SKM-1 treated with dmso at 0.1 percent for 144 hours (cell line): ENCODE results near the gene GCNT2.
"Not testable (repeated sequence)": the region's sequence is repeated elsewhere in the genome, so short reads cannot be mapped to it uniquely, and the experiment has no call there.

Source experiments
- DNase-seq: peaks from one replicate; lab custom pipeline; 2025; ENCODE audit not compliant: unreplicated experiment; lab: John Stamatoyannopoulos, UW

GCNT2 gene

DNA sequence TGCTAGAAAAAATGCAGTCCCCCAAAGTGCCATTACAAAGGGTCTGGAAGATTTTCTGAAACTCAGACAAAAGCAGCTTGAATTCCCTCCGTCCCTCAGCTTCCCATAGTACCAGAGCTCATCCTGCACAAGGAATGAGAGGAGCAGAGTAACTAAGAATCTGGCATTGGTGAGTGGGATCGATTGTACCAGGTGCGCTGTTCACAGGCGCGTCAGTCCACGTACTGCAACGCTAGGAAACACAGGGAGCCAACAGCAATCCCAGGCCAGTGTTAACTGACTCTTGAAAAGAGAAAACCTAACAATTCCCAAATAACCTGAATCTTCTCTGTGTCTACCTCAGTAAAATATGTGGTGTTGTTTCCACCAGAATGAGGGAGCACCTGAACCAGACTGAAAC, 77.9 kb downstream of the GCNT2 start:
- no peak for DNase-seq

DNA sequence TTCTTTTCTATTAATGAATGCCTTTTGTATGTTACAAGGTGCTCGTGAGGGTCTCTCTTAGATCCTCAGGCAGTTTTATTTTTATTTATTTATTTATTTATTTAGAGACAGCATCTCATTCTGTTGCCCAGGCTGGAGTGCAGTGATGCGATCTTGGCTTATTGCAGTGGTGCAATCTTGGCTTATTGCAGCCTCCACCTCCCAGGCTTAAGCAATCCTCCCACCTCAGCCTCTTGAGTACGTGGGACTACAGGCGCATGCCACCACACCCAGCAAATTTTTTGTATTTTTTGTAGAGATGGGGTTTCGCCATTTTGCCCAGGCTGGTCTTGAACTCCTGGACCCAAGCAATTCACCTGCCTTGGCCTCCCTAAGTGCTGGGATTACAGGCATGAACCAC, 79.5 kb downstream of the GCNT2 start:
- DNase-seq, result not testable (repeated sequence)

DNA sequence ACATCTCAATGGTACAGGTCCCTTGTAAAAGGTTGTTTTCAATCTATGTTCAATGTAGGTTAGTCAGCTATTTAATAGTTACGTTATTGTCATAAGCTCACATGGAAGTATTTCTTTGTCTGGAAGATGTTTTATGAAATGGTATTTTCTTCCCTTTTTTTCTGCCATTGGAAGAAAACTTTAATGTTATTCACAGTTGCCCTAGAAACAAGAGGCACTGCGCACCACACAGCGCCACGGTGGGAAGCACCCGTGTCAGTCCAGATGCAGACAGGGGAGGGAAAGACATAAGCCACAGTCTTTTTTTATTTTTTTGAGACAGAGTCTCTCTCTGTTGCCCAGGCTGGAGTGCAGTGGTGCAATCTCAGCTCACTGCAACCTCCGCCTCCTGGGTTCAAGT, 82.1 kb downstream of the GCNT2 start:
- DNase-seq, result no peak

DNA sequence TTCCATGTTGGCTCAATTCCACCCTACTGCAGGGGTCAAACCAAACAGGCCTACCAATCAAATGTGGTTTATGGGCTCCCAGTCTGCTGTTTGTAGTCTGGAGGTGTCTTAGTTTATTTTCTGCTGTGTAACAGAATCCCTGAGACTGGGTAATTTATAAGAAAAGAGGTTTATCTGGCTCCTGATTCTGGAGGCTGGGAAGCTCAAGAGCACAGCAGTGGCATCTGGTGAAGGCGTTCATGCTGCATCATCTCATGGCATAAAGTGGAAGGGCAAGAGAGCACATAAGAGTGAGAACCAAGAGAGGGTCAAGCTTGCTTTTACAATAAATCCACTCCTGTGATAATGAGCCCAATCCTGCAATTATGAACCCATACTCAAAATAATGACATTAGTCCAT, 87.9 kb downstream of the GCNT2 start:
- DNase-seq, result no peak

DNA sequence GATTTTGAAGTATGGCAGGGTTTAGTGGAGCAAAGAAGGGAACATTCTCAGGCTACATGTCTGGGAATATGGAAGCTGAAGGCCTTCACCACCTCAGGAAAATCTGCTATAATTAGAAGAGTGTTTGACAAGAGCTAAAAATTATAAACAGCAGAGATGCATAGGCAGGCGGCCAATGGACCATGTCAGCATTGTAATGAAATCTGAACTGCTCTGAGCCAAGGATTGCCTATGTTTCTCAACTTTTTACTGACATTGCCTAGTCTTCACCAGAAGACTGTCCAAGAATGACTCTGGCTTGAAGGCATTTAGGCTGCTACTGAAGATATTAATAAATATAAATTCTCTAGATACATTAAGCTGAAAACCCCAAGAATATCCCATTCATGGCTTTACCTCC, 89.1 kb downstream of the GCNT2 start:
- DNase-seq, result no peak

DNA sequence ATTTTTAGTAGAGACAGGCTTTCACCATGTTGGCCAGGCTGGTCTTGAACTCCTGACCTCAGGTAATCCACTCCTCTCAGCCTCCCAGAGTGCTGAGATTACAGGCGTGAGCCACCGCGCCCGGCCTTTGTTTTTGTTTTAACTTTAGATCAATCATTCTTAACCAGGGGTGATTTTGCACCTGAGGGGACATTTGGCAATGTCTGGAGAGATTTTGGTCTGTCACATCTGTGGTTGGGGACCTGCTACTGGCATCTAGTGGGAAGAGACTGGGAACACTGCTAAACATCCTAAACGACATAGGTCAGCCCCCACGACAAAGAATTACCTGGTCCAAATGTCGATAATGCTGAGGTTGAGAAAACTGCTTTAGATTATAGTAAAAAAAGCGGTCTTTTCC, 91.0 kb downstream of the GCNT2 start:
- DNase-seq, result no peak

DNA sequence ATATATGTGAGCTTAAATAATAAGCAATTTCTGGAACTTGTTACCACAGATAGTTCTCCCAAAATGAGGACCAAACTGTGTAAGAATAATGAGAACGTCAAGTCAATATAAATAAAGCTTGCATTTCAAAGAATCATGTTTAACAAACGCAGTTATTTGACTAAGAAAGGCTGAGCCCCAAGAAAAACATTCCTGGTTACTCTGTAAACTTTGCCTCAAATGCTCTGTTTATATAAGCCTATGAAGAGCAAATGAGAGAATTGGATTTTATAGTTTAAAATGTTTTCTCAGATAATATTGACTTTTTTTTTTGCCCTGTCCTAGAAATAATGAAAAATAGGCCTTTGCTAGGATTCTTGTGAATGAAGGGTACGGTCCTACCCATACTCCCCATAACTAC, 91.9 kb downstream of the GCNT2 start:
- DNase-seq, result no peak

DNA sequence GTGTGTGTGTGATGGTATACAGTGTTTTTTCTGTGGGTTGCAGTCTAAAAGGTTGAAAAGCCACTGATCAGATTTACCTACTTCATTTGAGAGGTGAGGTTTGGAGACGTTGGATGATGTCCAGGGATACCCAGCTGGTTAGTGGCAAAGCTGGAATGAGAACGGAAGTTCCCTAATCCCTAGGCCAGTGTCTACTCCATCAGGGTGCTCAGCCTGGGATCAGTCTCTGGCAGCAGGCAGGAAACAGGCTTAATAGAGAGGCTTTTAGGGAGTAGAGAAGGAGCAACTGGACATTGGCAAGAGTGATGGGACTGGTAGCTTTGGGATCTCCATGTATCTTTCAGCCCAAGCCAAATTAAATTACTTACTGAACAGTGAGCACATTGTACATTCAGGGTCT, 92.6 kb downstream of the GCNT2 start:
- no peak for DNase-seq

DNA sequence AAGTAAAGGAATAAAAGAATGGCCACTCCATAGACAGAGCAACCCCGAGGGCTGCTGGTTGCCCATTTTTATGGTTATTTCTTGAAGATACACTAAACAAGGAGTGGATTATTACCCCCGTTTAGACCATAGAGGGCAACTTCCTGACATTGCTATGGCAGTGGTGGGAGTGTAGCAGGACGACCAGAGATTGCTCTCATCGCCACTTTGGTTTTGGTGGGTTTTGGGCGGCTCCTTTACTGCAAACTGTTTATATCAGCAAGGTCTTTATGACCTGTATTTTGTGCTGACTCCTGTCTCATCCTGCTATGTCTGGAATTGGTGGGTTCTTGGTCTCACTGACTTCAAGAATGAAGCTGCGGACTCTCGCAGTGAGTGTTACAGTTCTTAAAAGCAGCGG, 94.5 kb downstream of the GCNT2 start:
- no peak for DNase-seq

DNA sequence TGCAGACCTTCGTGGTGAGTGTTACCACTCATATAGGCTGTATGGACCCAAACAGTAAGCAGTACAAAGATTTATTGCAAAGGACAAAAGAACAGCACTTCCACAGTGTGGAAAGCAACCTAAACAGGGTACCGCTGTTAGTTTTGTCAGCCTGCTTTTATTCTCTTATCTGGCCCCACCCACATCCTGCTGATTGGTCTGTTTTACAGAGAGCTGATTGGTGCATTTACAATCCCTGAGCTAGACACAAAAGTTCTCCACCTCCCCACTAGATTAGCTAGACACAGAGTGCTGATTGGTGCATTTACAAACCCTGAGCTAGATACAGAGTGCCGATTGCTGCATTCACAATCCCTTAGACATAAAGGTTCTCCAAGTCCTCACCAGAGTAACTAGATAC, 95.1 kb downstream of the GCNT2 start:
- DNase-seq, result not testable (repeated sequence)

DNA sequence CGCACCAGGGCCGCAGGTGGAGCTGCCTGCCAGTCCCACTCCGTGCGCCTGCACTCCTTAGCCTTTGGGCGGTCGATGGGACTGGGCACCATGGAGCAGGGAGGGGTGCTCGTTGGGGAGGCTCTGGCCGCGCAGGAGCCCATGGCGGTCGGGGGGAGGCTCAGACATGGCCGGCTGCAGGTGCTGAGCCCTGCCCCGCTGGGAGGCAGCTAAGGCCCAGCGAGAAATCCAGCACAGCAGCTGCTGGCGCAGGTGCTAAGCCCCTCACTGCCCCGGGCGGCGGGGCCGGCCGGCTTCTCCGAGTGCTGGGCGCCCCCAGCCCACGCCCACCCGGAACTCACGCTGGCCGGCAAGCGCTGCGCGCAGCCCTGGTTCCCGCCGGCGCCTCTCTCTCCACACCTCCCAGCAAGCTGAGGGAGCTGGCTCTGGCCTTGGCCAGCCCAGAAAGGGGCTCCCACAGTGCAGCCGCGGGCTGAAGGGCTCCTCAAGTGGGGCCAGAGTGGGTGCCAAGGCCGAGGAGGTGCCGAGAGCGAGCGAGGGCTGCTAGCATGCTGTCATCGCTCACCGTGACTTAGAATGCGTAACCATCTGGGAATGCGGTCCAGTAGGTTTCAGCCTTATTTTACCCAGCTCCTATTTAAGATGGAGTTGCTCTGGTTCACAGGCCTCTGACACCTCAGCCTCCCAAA, 96.0 kb downstream of the GCNT2 start:
- no peak for DNase-seq

DNA sequence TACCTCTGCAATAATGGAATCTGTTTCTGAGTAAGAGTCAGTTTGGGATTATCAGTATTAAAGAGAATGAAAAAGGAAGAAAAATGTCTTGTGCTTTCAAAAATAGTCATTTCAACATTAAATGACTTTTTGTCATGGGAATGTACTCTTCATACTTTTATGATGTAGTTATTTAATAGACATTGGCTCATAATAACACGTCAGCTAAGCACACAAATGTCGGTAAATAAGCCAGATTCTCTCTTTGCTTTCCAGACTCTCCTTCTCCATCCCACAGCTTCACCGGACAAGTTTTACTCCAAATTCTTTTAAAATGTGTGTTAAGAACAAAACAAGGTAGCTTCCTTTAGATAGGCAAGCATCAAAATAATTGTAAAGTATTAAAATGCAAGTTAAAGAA, 97.3 kb downstream of the GCNT2 start:
- no peak for DNase-seq

DNA sequence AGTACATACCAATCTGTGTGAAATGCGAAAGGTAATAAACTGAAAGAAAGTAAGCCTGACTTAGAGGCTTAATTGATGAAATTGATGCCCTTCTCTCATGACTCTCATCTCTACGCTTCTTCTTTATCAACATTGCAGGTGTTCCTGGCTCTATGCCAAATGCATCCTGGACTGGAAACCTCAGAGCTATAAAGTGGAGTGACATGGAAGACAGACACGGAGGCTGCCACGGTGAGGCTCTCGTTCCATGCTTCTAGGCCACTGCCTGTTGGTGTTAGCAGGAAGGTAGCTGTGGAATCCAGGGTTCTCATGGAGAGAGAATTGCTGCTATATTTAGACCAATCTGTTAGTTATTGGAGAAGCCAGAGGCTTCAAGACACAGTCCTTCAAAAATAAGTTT, 100.1 kb downstream of the GCNT2 start:
- DNase-seq, result no peak

DNA sequence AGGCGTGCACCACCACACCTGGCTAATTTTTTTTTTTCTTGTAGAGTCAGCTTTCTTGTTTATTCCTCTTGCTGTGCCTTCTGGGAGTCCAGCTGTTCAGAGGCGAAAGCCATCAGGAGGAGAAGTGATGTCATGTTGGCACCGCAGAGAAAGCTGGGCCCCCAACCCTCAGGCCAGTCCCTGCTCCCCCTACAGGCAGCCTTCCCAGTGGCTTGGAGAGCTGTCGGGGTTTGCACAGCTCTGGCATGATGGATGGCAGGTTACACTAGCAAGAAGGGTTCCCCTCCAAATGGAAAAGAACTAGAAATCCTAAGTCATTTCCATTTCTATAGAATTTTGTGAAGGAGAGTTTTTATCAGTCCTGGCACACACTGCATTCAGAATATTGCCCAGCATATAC, 100.7 kb downstream of the GCNT2 start:
- DNase-seq, result no peak

DNA sequence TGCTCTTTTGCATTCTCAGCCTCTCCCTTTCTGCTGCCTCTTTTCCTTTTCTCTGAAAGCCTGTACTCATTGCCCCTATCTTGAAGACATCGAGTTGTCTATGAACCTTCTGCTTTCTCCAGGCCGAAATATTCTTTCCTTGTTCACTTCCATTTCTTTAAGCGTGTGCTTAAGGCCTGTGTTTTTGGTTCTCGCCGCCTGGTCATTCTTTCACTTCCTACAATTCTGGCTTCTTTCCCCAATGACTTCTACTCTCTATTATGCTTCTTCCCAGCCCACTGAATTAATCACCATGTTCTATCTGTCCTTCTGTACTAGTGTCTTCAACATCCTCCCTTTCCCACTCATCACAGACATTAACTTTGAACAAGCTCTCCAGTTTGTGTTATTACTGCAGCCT, 103.7 kb downstream of the GCNT2 start:
- no peak for DNase-seq

DNA sequence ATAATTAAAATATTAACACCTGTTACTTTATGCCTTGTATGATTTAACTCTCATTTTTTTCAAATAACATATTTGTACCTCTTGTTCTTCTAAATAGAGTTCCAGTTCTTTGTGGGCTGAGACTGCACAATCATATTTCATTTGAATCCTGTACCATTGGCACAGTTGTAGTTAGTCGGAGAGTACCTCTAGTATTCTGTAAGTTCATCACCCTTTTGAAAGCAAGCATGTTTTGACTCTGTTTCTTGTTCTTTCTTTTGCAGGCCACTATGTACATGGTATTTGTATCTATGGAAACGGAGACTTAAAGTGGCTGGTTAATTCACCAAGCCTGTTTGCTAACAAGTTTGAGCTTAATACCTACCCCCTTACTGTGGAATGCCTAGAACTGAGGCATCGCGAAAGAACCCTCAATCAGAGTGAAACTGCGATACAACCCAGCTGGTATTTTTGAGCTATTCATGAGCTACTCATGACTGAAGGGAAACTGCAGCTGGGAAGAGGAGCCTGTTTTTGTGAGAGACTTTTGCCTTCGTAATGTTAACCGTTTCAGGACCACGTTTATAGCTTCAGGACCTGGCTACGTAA, 105.1 kb downstream of the GCNT2 start:
- no peak for DNase-seq

DNA sequence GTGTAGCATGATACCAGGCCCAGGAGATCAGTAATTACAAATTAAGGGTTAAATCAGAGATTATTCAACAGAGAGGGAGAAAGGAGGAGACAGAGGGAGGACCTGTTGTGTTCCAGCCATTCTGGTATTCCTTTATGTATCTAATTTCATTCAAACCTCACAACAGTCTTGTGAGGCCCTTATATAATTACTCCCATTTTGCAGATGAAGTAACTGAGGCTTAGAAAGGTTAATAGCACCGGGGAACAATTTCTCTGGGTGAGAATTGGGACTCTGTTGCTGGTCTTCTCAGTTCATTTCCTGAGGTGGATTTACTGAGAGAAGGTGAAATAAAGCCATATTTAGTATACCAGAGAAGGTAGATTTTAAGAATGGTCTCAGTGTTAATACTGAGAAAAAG, 106.6 kb downstream of the GCNT2 start:
- no peak for DNase-seq

DNA sequence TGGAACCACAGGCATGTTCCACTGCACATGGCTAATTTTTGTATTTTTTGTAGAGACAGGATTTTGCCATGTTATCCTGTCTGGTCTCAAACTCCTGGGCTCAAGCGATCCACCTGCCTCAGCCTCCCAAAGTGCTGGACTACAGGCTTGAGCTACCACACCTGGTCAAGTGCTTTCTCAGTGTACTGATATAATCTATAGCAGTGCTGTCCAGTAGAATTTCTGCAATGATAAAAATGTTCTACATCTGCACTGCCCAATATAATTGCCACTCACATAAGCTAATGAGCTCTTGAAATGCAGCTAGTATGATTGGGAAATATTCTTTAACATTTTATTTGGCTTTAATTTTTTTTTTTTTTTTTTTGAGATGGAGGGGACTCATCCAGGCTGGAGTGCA, 109.0 kb downstream of the GCNT2 start:
- DNase-seq, result no peak

DNA sequence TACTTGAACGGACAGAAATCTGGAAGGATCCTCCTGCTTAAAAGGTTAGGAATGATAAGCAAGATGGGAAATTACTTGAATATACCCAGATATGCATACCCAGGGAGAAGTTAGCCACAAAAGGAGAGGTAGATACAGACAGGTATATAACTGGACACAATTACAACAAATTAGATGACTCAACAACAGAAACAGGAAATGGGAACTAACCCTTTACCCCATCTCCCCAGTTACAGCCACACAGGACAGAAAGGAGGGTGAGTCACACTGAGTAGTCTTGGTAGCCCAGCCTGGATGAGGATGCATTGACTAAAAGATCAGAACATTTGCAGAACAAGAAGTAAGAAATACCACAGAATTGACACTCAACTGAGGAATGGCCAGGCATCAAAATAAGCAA, 112.1 kb downstream of the GCNT2 start:
- DNase-seq, result peak; percentile 98

DNA sequence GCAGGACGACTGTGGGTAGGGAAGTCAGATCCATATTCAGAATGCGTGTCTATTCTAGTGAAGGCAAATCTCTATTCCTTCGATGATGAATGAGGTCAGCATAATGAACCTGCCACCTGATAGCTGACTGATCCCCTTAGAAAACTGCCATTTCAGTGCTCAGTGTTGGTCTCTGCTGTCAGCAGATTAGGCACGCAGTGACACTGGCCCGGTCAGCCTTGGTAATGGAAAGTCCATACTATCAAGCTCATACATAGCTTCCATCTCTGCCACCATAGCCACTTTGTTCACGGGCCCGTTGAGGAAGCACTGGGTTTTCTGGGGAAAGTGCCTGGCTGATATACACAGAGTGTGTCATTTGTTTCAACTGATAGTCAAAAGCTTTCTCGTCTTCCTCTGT, 119.3 kb downstream of the GCNT2 start:
- no peak for DNase-seq

DNA sequence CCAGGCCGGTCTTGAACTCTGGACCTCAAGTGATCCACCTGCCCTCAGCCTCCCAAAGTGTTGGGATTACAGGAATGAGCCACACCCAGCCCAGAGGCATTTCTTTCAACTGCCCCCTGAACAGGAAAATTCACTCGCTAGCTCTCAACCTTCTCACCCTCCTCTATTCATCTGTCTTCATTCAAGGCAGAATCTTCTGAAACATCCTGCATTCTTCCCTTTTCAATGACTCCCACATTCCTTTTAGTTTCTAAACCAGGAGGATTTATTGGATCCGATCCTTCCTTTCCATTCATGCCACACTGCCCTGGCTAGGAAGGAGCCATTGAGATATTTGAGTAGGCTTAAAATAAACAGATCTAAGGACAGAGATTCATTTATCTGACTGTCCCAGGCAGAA, 120.4 kb downstream of the GCNT2 start:
- no peak for DNase-seq

DNA sequence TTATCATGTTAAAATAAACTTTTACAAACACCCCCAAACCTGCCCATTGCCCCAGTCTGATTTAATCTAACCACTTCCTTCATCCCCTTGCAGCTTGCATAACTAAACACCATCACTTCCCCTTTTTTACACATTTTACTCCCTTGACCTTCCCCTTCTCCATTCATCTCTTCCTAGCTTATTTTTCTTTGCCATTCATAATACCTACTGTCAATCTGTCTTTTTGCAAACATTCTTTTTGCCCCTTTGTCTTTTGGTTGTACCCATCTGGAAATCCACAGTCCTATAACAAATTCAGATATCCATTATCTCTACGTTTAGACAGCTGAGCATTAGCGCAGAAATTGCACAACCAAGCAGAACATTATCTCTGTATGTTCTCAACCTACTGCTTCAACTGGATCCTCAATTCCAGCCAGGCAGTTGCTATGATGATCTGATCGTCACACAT, 122.1 kb downstream of the GCNT2 start:
- peak; percentile 97 for DNase-seq

DNA sequence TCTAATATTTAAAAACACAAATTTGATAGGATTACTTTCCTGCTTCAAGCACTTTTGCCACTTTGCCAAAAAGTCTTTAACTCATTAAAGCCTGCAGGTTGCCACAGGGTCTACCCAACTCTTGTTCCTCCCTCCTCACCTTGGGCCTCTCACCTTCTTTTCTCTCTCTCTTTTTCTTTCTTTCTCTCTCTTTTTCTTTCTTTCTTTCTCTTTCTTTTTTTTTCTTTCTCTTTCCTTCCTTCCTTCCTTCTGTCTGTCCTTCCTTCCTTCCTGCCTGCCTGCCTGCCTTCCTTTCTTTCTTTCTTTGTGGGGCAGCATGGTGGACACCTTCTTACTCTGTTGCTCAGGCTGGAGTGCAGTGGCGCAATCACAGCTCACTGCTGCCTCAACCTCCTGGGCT, 123.1 kb downstream of the GCNT2 start:
- DNase-seq, result no peak
